Measurements from ENCODE around the gene NUP62.

- no peak for TF ChIP-seq CREB1 (CRISPR knock-in tag; IDR thresholded peaks at IDR 0.05; ENCODE audit: low read depth)
- no peak for TF ChIP-seq CTCF (conservative IDR thresholded peaks at IDR 0.05; ENCODE audit: low read depth in 2 of 2)
- no peak for TF ChIP-seq POLR2AphosphoS5 (IDR thresholded peaks at IDR 0.05; ENCODE audit: low read depth)
These were observed 64.4 kb downstream of the NUP62 start for GRCh38 chr19:49864890-49865289.
